ENCODE results near the gene DRG2.

DNA sequence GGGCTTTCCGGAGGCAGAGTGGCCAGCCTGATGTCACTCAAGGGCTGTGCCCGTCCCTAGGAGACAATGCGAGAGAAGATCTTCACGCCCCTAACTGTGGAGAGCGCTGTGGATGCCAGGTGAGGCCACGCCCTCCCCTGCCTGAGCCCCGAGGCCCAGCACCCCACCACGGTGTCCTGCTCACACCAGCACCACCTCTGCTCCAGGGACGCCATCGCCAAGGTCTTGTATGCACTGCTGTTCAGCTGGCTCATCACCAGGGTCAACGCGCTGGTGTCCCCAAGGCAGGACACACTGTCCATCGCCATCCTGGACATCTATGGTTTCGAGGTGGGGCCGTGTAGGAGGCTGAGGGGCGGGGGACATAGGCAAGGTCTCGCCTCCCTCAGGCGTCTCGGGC is 48.6 kb downstream of the DRG2 start:
- TF ChIP-seq POLR2AphosphoS5 (IDR thresholded peaks at IDR 0.05; ENCODE audit: borderline replicate concordance, low read depth, low read length) (no peak), EZH2 (IDR thresholded peaks at IDR 0.05) (no peak)

All from SK-N-MC (cell line).